H1 (cell line): Measurements from ENCODE around the gene TRABD. TPM values are rescaled to one million over a fixed set of nuclear protein-coding genes. Genes with fewer than 3 reads are reported as not detected.

Experiments
- CTCF ChIA-PET: fragments of 300-600 bp; sonication (Branson Sonifier 250); formaldehyde crosslinking; loops from one replicate; lab custom pipeline; 2021; ENCODE audit not compliant: partially characterized antibody; lab: Charles Lee
- POLR2A ChIA-PET: fragments of 300-600 bp; sonication (Branson Sonifier 250); formaldehyde crosslinking; loops from one replicate; lab custom pipeline; 2021; ENCODE audit warnings: inconsistent platforms; ENCODE audit not compliant: partially characterized antibody; lab: Charles Lee
- DNase-seq, 2 experiments: peaks; one replicate each; pipeline versions ENCODE4 v3.0.0 to v3.0.0-alpha.2; 2010 to 2022; ENCODE audit warnings: low spot score in 2 of 2, low read depth in 1 of 2, mixed read lengths in 1 of 2
- FAIRE-seq: peaks from 2 replicates; lab custom pipeline; 2011; peaks lifted over from hg19 to GRCh38; lab: Jason Lieb, UNC
- H2AFZ ChIP-seq: 2 replicates; pipeline ENCODE4 v1.8.1; 2012; ENCODE audit warnings: low read length, inconsistent platforms
- H2AK5ac ChIP-seq: 2 replicates; pipeline ENCODE4 v1.6.1; 2013; ENCODE audit warnings: low read depth, low read length
- H2BK120ac ChIP-seq: replicated peaks from 2 replicates; pipeline ENCODE3; 2013; ENCODE audit warnings: low read depth, low read length, inconsistent platforms
- H2BK12ac ChIP-seq: 2 replicates; pipeline ENCODE4 v1.6.1; 2013; ENCODE audit warnings: low read depth, low read length
- H2BK15ac ChIP-seq: 2 replicates; pipeline ENCODE4 v1.6.1; 2013; ENCODE audit warnings: low read length
- H2BK20ac ChIP-seq: 2 replicates; pipeline ENCODE4 v1.6.1; 2013; ENCODE audit warnings: low read length
- H2BK5ac ChIP-seq: 2 replicates; pipeline ENCODE4 v1.6.1; 2013; ENCODE audit warnings: low read depth, low read length
- H3K14ac ChIP-seq: 2 replicates; pipeline ENCODE4 v1.6.1; 2013; ENCODE audit warnings: inconsistent platforms; ENCODE audit not compliant: insufficient read length
- H3K18ac ChIP-seq: 2 replicates; pipeline ENCODE4 v1.6.1; 2013; ENCODE audit warnings: low read length; ENCODE audit errors: extremely low read depth
- H3K23ac ChIP-seq: 2 replicates; pipeline ENCODE4 v1.6.1; 2013; ENCODE audit warnings: inconsistent platforms; ENCODE audit not compliant: insufficient read length
- H3K23me2 ChIP-seq: 2 replicates; pipeline ENCODE4 v1.6.1; 2013; ENCODE audit warnings: low read depth, low read length
- H3K27ac ChIP-seq: 2 replicates; pipeline ENCODE4 v1.6.1; 2011; ENCODE audit warnings: low read depth, low read length, inconsistent platforms
- H3K27me3 ChIP-seq, 4 experiments: replicated peaks in 1 of 4; 1 replicate in 1 of 4; 2 replicates in 3 of 4; pipeline versions ENCODE4 v1.6.1 to v1.8.1; 2011 to 2013; ENCODE audit warnings: low read length in 3 of 4, mild to moderate bottlenecking in 3 of 4, inconsistent platforms in 2 of 4, mixed read lengths in 2 of 4, moderate library complexity in 1 of 4; ENCODE audit not compliant: control insufficient read depth in 3 of 4, insufficient read depth in 3 of 4; ENCODE audit errors: extremely low read depth in 1 of 4
- H3K36me3 ChIP-seq, 4 experiments: 2 replicates each; pipeline versions ENCODE4 v1.6.1 to v1.8.1; 2011 to 2013; ENCODE audit warnings: mild to moderate bottlenecking in 4 of 4, low read length in 3 of 4, moderate library complexity in 2 of 4, control low read depth in 1 of 4, inconsistent platforms in 1 of 4; ENCODE audit not compliant: insufficient read depth in 4 of 4, control insufficient read depth in 2 of 4
- H3K4ac ChIP-seq: replicated peaks from 2 replicates; pipeline ENCODE3; 2013; ENCODE audit warnings: low read length, low read depth, mixed read lengths, inconsistent platforms; ENCODE audit not compliant: insufficient read length
- H3K4me1 ChIP-seq, 4 experiments: replicated peaks in 1 of 4; 1 replicate in 1 of 4; 2 replicates in 3 of 4; pipeline versions ENCODE4 v1.6.1 to v1.8.1; 2011 to 2013; ENCODE audit warnings: low read length in 3 of 4, inconsistent platforms in 2 of 4, mixed read lengths in 1 of 4; ENCODE audit not compliant: insufficient read depth in 4 of 4, control insufficient read depth in 3 of 4
- H3K4me2 ChIP-seq, 2 experiments: 2 replicates each; pipeline versions ENCODE4 v1.6.1 to v1.8.1; 2011 to 2013; ENCODE audit warnings: low read depth in 2 of 2, low read length in 2 of 2, control low read depth in 1 of 2, inconsistent platforms in 1 of 2, mild to moderate bottlenecking in 1 of 2; ENCODE audit not compliant: insufficient read depth in 1 of 2
- H3K4me3 ChIP-seq, 4 experiments: fragments of 200-600, 300-600 bp in 1 of 4; sonication (generic), shearing (Covaris generic), sonication (Bioruptor Twin) in 1 of 4; 2 replicates each; pipeline versions ENCODE4 v1.5.1 to v1.8.1; 2011 to 2016; ENCODE audit warnings: low read length in 4 of 4, low read depth in 3 of 4, control low read depth in 2 of 4, inconsistent platforms in 2 of 4, mild to moderate bottlenecking in 2 of 4, mixed read lengths in 1 of 4, moderate library complexity in 1 of 4; ENCODE audit not compliant: insufficient read depth in 2 of 4; ENCODE audit errors: extremely low read depth in 1 of 4
- H3K56ac ChIP-seq: replicated peaks from 2 replicates; pipeline ENCODE3; 2013; ENCODE audit warnings: low read depth, mild to moderate bottlenecking, mixed read lengths, low read length, inconsistent platforms; ENCODE audit not compliant: insufficient read length
- H3K79me1 ChIP-seq: 2 replicates; pipeline ENCODE4 v1.6.1; 2013; ENCODE audit warnings: low read depth, low read length, control low read depth
- H3K79me2 ChIP-seq, 2 experiments: 2 replicates each; pipeline versions ENCODE4 v1.6.1 to v1.8.1; 2012 to 2013; ENCODE audit warnings: low read length in 2 of 2, mild to moderate bottlenecking in 2 of 2, inconsistent platforms in 1 of 2; ENCODE audit not compliant: insufficient read depth in 2 of 2, control insufficient read depth in 1 of 2
- H3K9ac ChIP-seq, 4 experiments: replicated peaks in 1 of 4; 1 replicate in 1 of 4; 2 replicates in 3 of 4; pipeline versions ENCODE4 v1.6.1 to v1.8.1; 2011 to 2013; ENCODE audit warnings: low read depth in 3 of 4, low read length in 3 of 4, control low read depth in 2 of 4, mild to moderate bottlenecking in 2 of 4, moderate library complexity in 2 of 4, inconsistent platforms in 1 of 4; ENCODE audit errors: extremely low read depth in 1 of 4
- H3K9me3 ChIP-seq, 2 experiments: 2 replicates each; pipeline versions ENCODE4 v1.6.1 to v1.8.1; 2012 to 2013; ENCODE audit warnings: mild to moderate bottlenecking in 2 of 2, moderate library complexity in 2 of 2, control low read depth in 1 of 2, inconsistent platforms in 1 of 2, low read depth in 1 of 2, low read length in 1 of 2, mixed read lengths in 1 of 2; ENCODE audit not compliant: insufficient read depth in 2 of 2
- H4K20me1 ChIP-seq, 2 experiments: replicated peaks in 1 of 2; 2 replicates each; pipeline versions ENCODE3 to v1.8.1; 2011 to 2013; ENCODE audit warnings: inconsistent platforms in 2 of 2, low read length in 2 of 2, mild to moderate bottlenecking in 1 of 2; ENCODE audit not compliant: insufficient read depth in 2 of 2, control insufficient read depth in 1 of 2
- H4K5ac ChIP-seq: 2 replicates; pipeline ENCODE4 v1.6.1; 2013; ENCODE audit warnings: low read length, low read depth, mixed read lengths, inconsistent platforms; ENCODE audit not compliant: insufficient read length
- H4K8ac ChIP-seq: 2 replicates; pipeline ENCODE4 v1.8.0; 2013; ENCODE audit warnings: mild to moderate bottlenecking, moderate library complexity, low read length, inconsistent platforms; ENCODE audit not compliant: insufficient read depth; ENCODE audit errors: extremely low read depth
- H4K91ac ChIP-seq: replicated peaks from 2 replicates; pipeline ENCODE3; 2013; ENCODE audit warnings: low read length, mixed read lengths, inconsistent platforms; ENCODE audit not compliant: insufficient read length
- RBBP5 ChIP-seq: IDR thresholded peaks from 2 replicates; pipeline ENCODE4 v1.7.1; 2012; ENCODE audit warnings: low read depth, mild to moderate bottlenecking, inconsistent platforms, low read length, moderate library complexity, borderline replicate concordance
- WGBS, 2 experiments: shearing (Covaris generic) in 1 of 2; methylation state at CpG; one replicate each; pipeline versions ENCODE4 v1.1.6 to v1.1.7; 2013 to 2015; ENCODE audit warnings: low lambda C conversion rate in 2 of 2, mixed read lengths in 2 of 2, inconsistent platforms in 1 of 2, low coverage in 1 of 2, missing lambda C conversion rate in 1 of 2; ENCODE audit not compliant: insufficient replicate concordance in 2 of 2, insufficient coverage in 1 of 2, insufficient read length in 1 of 2; ENCODE audit errors: extremely low coverage in 1 of 2, missing lambda C conversion rate in 1 of 2; 5-methylcytosine and 5-hydroxymethylcytosine counted together
- polyA plus RNA-seq, 7 experiments: library from polyadenylated mRNA; depleted of rRNA in 3 of 7; stranded (reverse) in 5 of 7; unstranded in 2 of 7; fragments of >200 nt in 5 of 7; fragments of 200-250 nt in 2 of 7; gene quantifications; 1 replicate in 5 of 7; 2 replicates in 1 of 7; 4 replicates in 1 of 7; pipeline versions ENCODE4 v1.2.1 to v1.2.3, GENCODE V29; 2011 to 2013; ENCODE audit warnings: missing spikeins in 2 of 7, mixed read lengths in 2 of 7
- total RNA-seq: library from RNA; stranded (reverse); fragmentation: NEBNext Ultra II Directional; extraction: Animal tissue kit (Norgen Biotek cat#: 25700); gene quantifications from 2 replicates; pipeline ENCODE4 v1.2.1, GENCODE V29; 2021
- TF ChIP-seq, protein P1 (sequence below): IDR thresholded peaks from 2 replicates; pipeline ENCODE4 v1.6.1; 2012; ENCODE audit warnings: inconsistent platforms

The TRABD gene
- total and polyA plus RNA-seq, 2 of the 8 experiments (the other 6 are each of a cell fraction or from before 2014, with no cell fraction given) = 44.2 to 57.5 TPM

DNA sequence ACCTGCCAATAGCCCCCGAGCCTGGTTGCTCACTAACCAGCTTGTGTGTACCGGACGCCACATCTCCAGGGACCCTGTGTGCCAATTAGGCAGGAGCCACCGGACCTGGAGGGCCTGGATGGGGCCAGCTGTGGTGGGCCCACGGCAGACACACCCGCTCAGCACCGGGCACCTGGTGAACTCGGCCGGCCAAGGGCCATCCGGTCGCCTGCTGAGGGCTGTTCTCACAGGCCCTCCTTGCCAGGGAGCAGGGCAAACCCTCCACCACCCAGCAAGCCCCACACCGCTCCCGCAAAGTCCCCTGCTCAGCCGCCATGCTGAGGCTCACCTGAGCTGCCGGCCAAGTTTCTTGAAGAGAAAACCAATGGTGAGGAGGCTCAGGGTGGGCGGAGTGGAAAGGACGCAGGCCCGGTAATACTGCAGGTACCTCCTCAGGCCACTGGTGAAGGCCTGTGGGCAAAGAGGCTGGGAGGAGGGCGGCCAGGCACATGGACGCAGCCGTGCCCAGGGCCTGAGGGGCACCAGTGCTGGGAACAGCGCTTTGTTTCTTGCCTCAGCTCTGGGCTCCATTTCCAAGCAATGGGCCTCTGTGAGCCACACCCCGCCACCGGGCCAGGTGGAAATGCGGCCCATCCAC is 42.0 kb downstream of the TRABD start:
- no peak for DNase-seq
- POLR2A ChIA-PET = interaction anchor here (0.9 to 1.2 kb wide), 2 partner anchors 9 to 17 kb away, joined by 3 read pairs; partner anchors contain the start of gene TUBGCP6
- H2BK5ac ChIP-seq = no peak overlapping the region
- CTCF ChIA-PET = interaction anchor here (0.5 to 9.2 kb wide), 3 partner anchors 13 to 49 kb away, joined by 3 to 77 read pairs (median 3); no protein-coding TSS in a partner anchor
- no peak overlapping the region for H3K23ac ChIP-seq
- H4K8ac ChIP-seq = no peak overlapping the region
- H3K4me1 ChIP-seq = no peaks in the 10 kb centered on the region
- peaks cover 0 to 13% of the 10 kb centered on the region in 2 experiments for H4K20me1 ChIP-seq
- H2AFZ ChIP-seq = no peak overlapping the region
- no peak overlapping the region for H3K4me3 ChIP-seq
- H2BK120ac ChIP-seq = no peak overlapping the region
- 96% methylated on average over 23 of the region's 25 CpGs; no CpG with 5 or more reads in 1 of the 2 experiments for WGBS, 2 experiments
- H3K27ac ChIP-seq = no peak overlapping the region
- no peaks in the 10 kb centered on the region for H3K27me3 ChIP-seq
- H3K4me2 ChIP-seq = no peak overlapping the region
- no peak overlapping the region for H4K91ac ChIP-seq
- no peak overlapping the region for H3K14ac ChIP-seq
- H3K18ac ChIP-seq = no peak overlapping the region
- H2BK15ac ChIP-seq = no peak overlapping the region
- peaks cover 4% of the 10 kb centered on the region; the same call in 1 of the 2 replicates for H3K79me1 ChIP-seq
- no peak overlapping the region for H3K4ac ChIP-seq
- H3K36me3 ChIP-seq = peaks cover 0 to 8% (median 4%) of the 10 kb centered on the region in 4 experiments; a peak in 5 of 8 replicates
- no peak overlapping the region for H3K56ac ChIP-seq
- no peaks in the 10 kb centered on the region for H3K9me3 ChIP-seq
- no peaks in the 10 kb centered on the region for H3K79me2 ChIP-seq
- H3K23me2 ChIP-seq = no peaks in the 10 kb centered on the region
- H2AK5ac ChIP-seq = no peak overlapping the region
- H2BK20ac ChIP-seq = no peak overlapping the region
- no peak overlapping the region for H3K9ac ChIP-seq
- H4K5ac ChIP-seq = no peak overlapping the region
- no peak overlapping the region for H2BK12ac ChIP-seq
- no peak for FAIRE-seq
- TF ChIP-seq, protein P1, sequence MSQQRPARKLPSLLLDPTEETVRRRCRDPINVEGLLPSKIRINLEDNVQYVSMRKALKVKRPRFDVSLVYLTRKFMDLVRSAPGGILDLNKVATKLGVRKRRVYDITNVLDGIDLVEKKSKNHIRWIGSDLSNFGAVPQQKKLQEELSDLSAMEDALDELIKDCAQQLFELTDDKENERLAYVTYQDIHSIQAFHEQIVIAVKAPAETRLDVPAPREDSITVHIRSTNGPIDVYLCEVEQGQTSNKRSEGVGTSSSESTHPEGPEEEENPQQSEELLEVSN = no peak
- no peak for TF ChIP-seq RBBP5
